SK-N-SH (cell line): ENCODE measurements around the gene ATP13A4. TPM values are rescaled to one million over a fixed set of nuclear protein-coding genes. Genes with fewer than 3 reads are reported as not detected.

Source experiments
- CTCF ChIA-PET: fragments of 300-600, 350-600 bp; formaldehyde crosslinking; extraction: SDS; loops from one replicate; lab custom pipeline; 2021; lab: Yijun Ruan, JAX
- POLR2A ChIA-PET: fragments of 350-600 bp; sonication (Branson Sonifier 250); formaldehyde crosslinking; extraction: SDS; loops from one replicate; lab custom pipeline; 2020; ENCODE audit warnings: antibody characterized with exemption, inconsistent platforms; lab: Yijun Ruan, JAX
- DNase-seq: peaks from one replicate; pipeline ENCODE4 v3.0.0; 2012
- H2AFZ ChIP-seq: fragments of 200-600 bp; sonication (generic); 2 replicates; pipeline ENCODE4 v1.8.1; 2016; ENCODE audit warnings: antibody characterized with exemption, mild to moderate bottlenecking, low read depth
- H3F3A ChIP-seq: fragments of 200-600 bp; sonication (generic); replicated peaks from 2 replicates; pipeline ENCODE3; 2016; ENCODE audit warnings: antibody characterized with exemption, mild to moderate bottlenecking; ENCODE audit not compliant: insufficient read depth
- H3K27ac ChIP-seq, 2 experiments: fragments of 200-500 bp in 1 of 2; fragments of 200-600 bp in 1 of 2; sonication (Bioruptor generic) in 1 of 2; sonication (generic), shearing (Covaris generic) in 1 of 2; 2 replicates each; pipeline versions ENCODE4 v1.5.1 to v1.6.1; 2014 to 2016; ENCODE audit warnings: low read depth in 2 of 2, inconsistent platforms in 1 of 2, low read length in 1 of 2, mild to moderate bottlenecking in 1 of 2, mixed read lengths in 1 of 2
- H3K27me3 ChIP-seq: fragments of 200-600 bp; sonication (generic), shearing (Covaris generic); 2 replicates; pipeline ENCODE4 v1.6.1; 2016; ENCODE audit warnings: mixed run types; ENCODE audit not compliant: insufficient read depth
- H3K36me3 ChIP-seq, 2 experiments: fragments of 200-500 bp in 1 of 2; fragments of 200-600 bp in 1 of 2; sonication (Bioruptor generic) in 1 of 2; sonication (generic) in 1 of 2; replicated peaks in 1 of 2; 2 replicates each; pipeline versions ENCODE3 to v1.5.1; 2014 to 2016; ENCODE audit warnings: low read length in 1 of 2, mild to moderate bottlenecking in 1 of 2; ENCODE audit not compliant: insufficient read depth in 2 of 2, control insufficient read depth in 1 of 2
- H3K4me1 ChIP-seq, 2 experiments: fragments of 200-500 bp in 1 of 2; fragments of 200-600 bp in 1 of 2; sonication (Bioruptor generic) in 1 of 2; sonication (generic), shearing (Covaris generic) in 1 of 2; 2 replicates each; pipeline versions ENCODE4 v1.5.1 to v1.6.1; 2014 to 2016; ENCODE audit warnings: low read depth in 1 of 2, low read length in 1 of 2, mixed run types in 1 of 2; ENCODE audit not compliant: insufficient read depth in 2 of 2, control insufficient read depth in 1 of 2
- H3K4me2 ChIP-seq: fragments of 200-600 bp; sonication (generic), shearing (Covaris generic); 2 replicates; pipeline ENCODE4 v1.6.1; 2017; ENCODE audit warnings: mixed run types
- H3K4me3 ChIP-seq, 2 experiments: fragments of 200-500 bp in 1 of 2; fragments of 200-600 bp in 1 of 2; sonication (Bioruptor generic) in 1 of 2; sonication (generic), shearing (Covaris generic) in 1 of 2; 2 replicates each; pipeline versions ENCODE4 v1.5.1 to v1.8.1; 2014 to 2016; ENCODE audit warnings: low read depth in 2 of 2, inconsistent platforms in 1 of 2, low read length in 1 of 2, mild to moderate bottlenecking in 1 of 2, mixed read lengths in 1 of 2, moderate library complexity in 1 of 2
- H3K79me2 ChIP-seq: fragments of 200-600 bp; sonication (generic); 2 replicates; pipeline ENCODE4 v1.8.1; 2017; ENCODE audit warnings: mild to moderate bottlenecking; ENCODE audit not compliant: insufficient read depth
- H3K9ac ChIP-seq: fragments of 200-600 bp; sonication (generic); 2 replicates; pipeline ENCODE4 v1.6.1; 2017; ENCODE audit warnings: mixed run types
- H3K9me2 ChIP-seq: fragments of 200-600 bp; sonication (generic); 2 replicates; pipeline ENCODE4 v1.6.1; 2017; ENCODE audit warnings: mixed run types
- H3K9me3 ChIP-seq: fragments of 200-600 bp; sonication (generic); 2 replicates; pipeline ENCODE4 v1.6.1; 2017; ENCODE audit warnings: mixed run types, mild to moderate bottlenecking, moderate library complexity
- H4K20me1 ChIP-seq: fragments of 200-600 bp; sonication (generic); 2 replicates; pipeline ENCODE4 v1.6.1; 2017; ENCODE audit warnings: mild to moderate bottlenecking, mixed run types; ENCODE audit not compliant: insufficient read depth
- CHD2 ChIP-seq: fragments of 150-350 bp; IDR thresholded peaks from 2 replicates; pipeline ENCODE4 v1.6.1; 2018; ENCODE audit warnings: low read length; ENCODE audit not compliant: partially characterized antibody
- CTCF ChIP-seq: fragments of 200-600 bp; sonication (generic); IDR thresholded peaks from 2 replicates; pipeline ENCODE4 v1.6.1; 2017; ENCODE audit warnings: antibody characterized with exemption, mild to moderate bottlenecking, moderate library complexity
- ELF1 ChIP-seq: IDR thresholded peaks from 2 replicates; pipeline ENCODE4 v1.4.0; 2012
- EP300 ChIP-seq, 2 experiments: IDR thresholded peaks; 2 replicates each; pipeline versions ENCODE4 v1.4.0 to v1.6.1; 2012; ENCODE audit warnings: borderline replicate concordance in 1 of 2, low read depth in 1 of 2, low read length in 1 of 2
- EZH2phosphoT487 ChIP-seq: fragments of 200-600 bp; sonication (generic); IDR thresholded peaks from 2 replicates; pipeline ENCODE4 v1.6.1; 2017; ENCODE audit warnings: low read depth, mixed run types, mild to moderate bottlenecking, antibody characterized with exemption, moderate library complexity, borderline replicate concordance
- FOSL2 ChIP-seq: IDR thresholded peaks from 2 replicates; pipeline ENCODE4 v1.4.0; 2012; ENCODE audit warnings: low read depth, mild to moderate bottlenecking, moderate library complexity, borderline replicate concordance
- FOXJ3 ChIP-seq: sonication (generic); formaldehyde crosslinking; IDR thresholded peaks from 2 replicates; pipeline ENCODE4 v1.5.1; 2020; ENCODE audit warnings: mild to moderate bottlenecking, missing genetic modification reagents
- FOXM1 ChIP-seq: IDR thresholded peaks from 2 replicates; pipeline ENCODE4 v1.4.0; 2012; ENCODE audit warnings: low read depth, mild to moderate bottlenecking
- MEF2A ChIP-seq: IDR thresholded peaks from 2 replicates; pipeline ENCODE4 v1.4.0; 2012; ENCODE audit warnings: low read depth, borderline replicate concordance
- MXI1 ChIP-seq: IDR thresholded peaks from 2 replicates; pipeline ENCODE4 v1.6.1; 2012; ENCODE audit warnings: mild to moderate bottlenecking, low read depth, low read length, improper control_type of control experiment
- RCOR1 ChIP-seq: fragments of 150-350 bp; IDR thresholded peaks from 2 replicates; pipeline ENCODE4 v1.6.1; 2017; ENCODE audit warnings: antibody characterized with exemption, low read length
- RFX5 ChIP-seq: IDR thresholded peaks from 2 replicates; pipeline ENCODE4 v1.6.1; 2012; ENCODE audit warnings: mild to moderate bottlenecking, improper control_type of control experiment, low read length
- TEAD4 ChIP-seq: IDR thresholded peaks from 2 replicates; pipeline ENCODE4 v1.4.0; 2012; ENCODE audit warnings: mild to moderate bottlenecking, borderline replicate concordance; ENCODE audit not compliant: insufficient read depth
- USF1 ChIP-seq: IDR thresholded peaks from 2 replicates; pipeline ENCODE4 v1.4.0; 2012; ENCODE audit warnings: low read depth, borderline replicate concordance
- USF2 ChIP-seq: fragments of 150-350 bp; IDR thresholded peaks from 2 replicates; pipeline ENCODE4 v1.6.1; 2017; ENCODE audit warnings: antibody characterized with exemption, low read length, low read depth, borderline replicate concordance
- YY1 ChIP-seq: IDR thresholded peaks from 2 replicates; pipeline ENCODE4 v1.4.0; 2012; ENCODE audit warnings: low read depth, mild to moderate bottlenecking
- ZBTB33 ChIP-seq: IDR thresholded peaks from 2 replicates; pipeline ENCODE4 v1.4.0; 2012; ENCODE audit warnings: low read depth, borderline replicate concordance
- WGBS: methylation state at CpG from one replicate; pipeline ENCODE4 v1.1.6; 2017; ENCODE audit warnings: low lambda C conversion rate; 5-methylcytosine and 5-hydroxymethylcytosine counted together
- polyA plus RNA-seq, 3 experiments: library from polyadenylated mRNA; depleted of rRNA; stranded (reverse); fragments of >200 nt; gene quantifications; 2 replicates each; pipeline ENCODE4 v1.2.3, GENCODE V29; 2012

ATP13A4 gene
- polyA plus RNA-seq, 1 of the 3 experiments (the other 2 are of a cell fraction), result 0.02 TPM

- no peak overlapping the region for H2AFZ ChIP-seq
- CTCF ChIA-PET, result no interaction called here
- 0% methylated on average over 3 of the region's 3 CpGs for whole genome bisulfite sequencing
- H3K9me2 ChIP-seq, result no peaks in the 10 kb centered on the region
- H3K36me3 ChIP-seq, result no peaks in the 10 kb centered on the region
- no peaks in the 10 kb centered on the region for H3K79me2 ChIP-seq
- no peak for TF ChIP-seq FOXM1
- TF ChIP-seq YY1, result no peak
- no peak for TF ChIP-seq FOXJ3 (CRISPR knock-in tag)
- no peak for TF ChIP-seq CHD2
- no peak for TF ChIP-seq ZBTB33
- TF ChIP-seq ELF1, result no peak
- TF ChIP-seq EZH2phosphoT487, result no peak
- TF ChIP-seq MXI1, result no peak
- no peak for TF ChIP-seq RFX5
- TF ChIP-seq EP300 (IDR thresholded peaks at IDR 0.05; ENCODE audit: borderline replicate concordance in 1 of 2, low read depth in 1 of 2, low read length in 1 of 2), result no peak
- no peak for TF ChIP-seq FOSL2
- TF ChIP-seq, all 33 proteins: peak for 0
- no peak overlapping the region for H3K27ac ChIP-seq
- no peak overlapping the region for H3K4me3 ChIP-seq
- no peaks in the 10 kb centered on the region for H3K9me3 ChIP-seq
- no peak overlapping the region for H3K4me2 ChIP-seq
- POLR2A ChIA-PET, result no interaction called here
- H3F3A ChIP-seq, result no peaks in the 10 kb centered on the region
- no peaks in the 10 kb centered on the region for H3K4me1 ChIP-seq
- no peaks in the 10 kb centered on the region for H4K20me1 ChIP-seq
- no peaks in the 10 kb centered on the region for H3K27me3 ChIP-seq
- no peak overlapping the region for H3K9ac ChIP-seq
- no peak for DNase-seq
These were observed 47.1 kb downstream of the ATP13A4 start for GRCh38 chr3:193507566-193507965.

- ChIA-PET CTCF (interaction anchor here (1.2 kb wide), 1 partner anchor 45 kb away, joined by 3 read pairs; no protein-coding TSS in a partner anchor), POLR2A (no interaction called here)
- Histone ChIP-seq H4K20me1 (no peaks in the 10 kb centered on the region), H3K4me3 (no peak overlapping the region), H3K27me3 (no peaks in the 10 kb centered on the region), H3K9ac (no peak overlapping the region), H3K4me2 (no peak overlapping the region), H3K9me3 (no peaks in the 10 kb centered on the region), H3K79me2 (no peaks in the 10 kb centered on the region), H3K27ac (no peak overlapping the region), H3K9me2 (no peaks in the 10 kb centered on the region), H2AFZ (no peak overlapping the region), H3F3A (no peaks in the 10 kb centered on the region), H3K4me1 (no peaks in the 10 kb centered on the region), H3K36me3 (no peaks in the 10 kb centered on the region)
- 11% methylated on average over 1 of the region's 1 CpG for WGBS
- no peak for DNase-seq
- TF ChIP-seq FOSL2 (no peak), RCOR1 (no peak), USF1 (no peak), TEAD4 (no peak), MEF2A (no peak), FOXM1 (no peak), USF2 (no peak), ZBTB33 (no peak), CTCF (no peak)
These were observed 47.8 kb downstream of the ATP13A4 start for GRCh38 chr3:193506921-193507320.
